ENCODE results near the gene CELSR1. TPM values are rescaled to one million over a fixed set of nuclear protein-coding genes. Genes with fewer than 3 reads are reported as not detected.

CELSR1 gene
- total RNA-seq, 1 donor from 2014 or later, result 7.6 TPM

- intact Hi-C loops (cut with DNase I), result no loop called here
- ATAC-seq (ENCODE audit: poor library complexity) (no peak), DNase-seq (no peak)
Measured at GRCh38 chr22:46382524-46382923, 154.9 kb downstream of the CELSR1 start.

- intact Hi-C loops (cut with DNase I), result no loop called here
- DNase-seq (no peak), ATAC-seq (ENCODE audit: poor library complexity) (no peak)
Measured at GRCh38 chr22:46381731-46382130, 155.7 kb downstream of the CELSR1 start.

- intact Hi-C loops (cut with DNase I), result no loop called here
- no peak for DNase-seq
- ATAC-seq (ENCODE audit: poor library complexity), result no peak
Measured at GRCh38 chr22:46381142-46381541, 156.3 kb downstream of the CELSR1 start.

- ATAC-seq (ENCODE audit: poor library complexity) (no peak), DNase-seq (no peak)
- intact Hi-C loops (cut with DNase I), result no loop called here
Measured at GRCh38 chr22:46380581-46380980, 156.8 kb downstream of the CELSR1 start.

- DNase-seq (no peak), ATAC-seq (ENCODE audit: poor library complexity) (no peak)
- intact Hi-C loops (cut with DNase I), result no loop called here
Measured at GRCh38 chr22:46380069-46380468, 157.4 kb downstream of the CELSR1 start.

- no peak for DNase-seq
- intact Hi-C loops (cut with DNase I), result no loop called here
- no peak for ATAC-seq (ENCODE audit: poor library complexity)
Measured at GRCh38 chr22:46379066-46379930, 158.1 kb downstream of the CELSR1 start.

GRCh38 chr22:46378426-46379065 is 158.9 kb downstream of the CELSR1 start:
- DNase-seq, result no peak
- intact Hi-C loops (cut with DNase I), result no loop called here
- ATAC-seq (ENCODE audit: poor library complexity), result no peak

GRCh38 chr22:46377525-46378425 is 159.6 kb downstream of the CELSR1 start:
- DNase-seq (no peak), ATAC-seq (ENCODE audit: poor library complexity) (peak; percentile 79)
- intact Hi-C loops (cut with DNase I), result no loop called here

- ATAC-seq (ENCODE audit: poor library complexity) (peak; percentile 28), DNase-seq (no peak)
- intact Hi-C loops (cut with DNase I), result no loop called here
Measured at GRCh38 chr22:46376908-46377524, 160.4 kb downstream of the CELSR1 start.

- ATAC-seq (ENCODE audit: poor library complexity) (no peak), DNase-seq (no peak)
- intact Hi-C loops (cut with DNase I), result no loop called here
Measured at GRCh38 chr22:46376111-46376510, 161.3 kb downstream of the CELSR1 start.

GRCh38 chr22:46374663-46375474 is 162.6 kb downstream of the CELSR1 start:
- ATAC-seq (ENCODE audit: poor library complexity) (no peak), DNase-seq (no peak)
- intact Hi-C loops (cut with DNase I), result loop anchor here (5.0 kb wide), 1 partner anchor 162 kb away; the partner anchor contains the start of gene CELSR1

GRCh38 chr22:46373921-46374662 is 163.3 kb downstream of the CELSR1 start:
- DNase-seq (no peak), ATAC-seq (ENCODE audit: poor library complexity) (no peak)
- intact Hi-C loops (cut with DNase I), result loop anchor here (5.0 kb wide), 1 partner anchor 163 kb away; the partner anchor contains the start of gene CELSR1

- DNase-seq (no peak), ATAC-seq (ENCODE audit: poor library complexity) (no peak)
- intact Hi-C loops (cut with DNase I), result loop anchor here (5.0 kb wide), 1 partner anchor 164 kb away; the partner anchor contains the start of gene CELSR1
Measured at GRCh38 chr22:46373159-46373558, 164.3 kb downstream of the CELSR1 start.

GRCh38 chr22:46372686-46373085 is 164.7 kb downstream of the CELSR1 start:
- intact Hi-C loops (cut with DNase I), result loop anchor here (5.0 kb wide), 1 partner anchor 165 kb away; the partner anchor contains the start of gene CELSR1

GRCh38 chr22:46371623-46372226 is 165.7 kb downstream of the CELSR1 start:
- DNase-seq (no peak), ATAC-seq (ENCODE audit: poor library complexity) (no peak)
- intact Hi-C loops (cut with DNase I), result loop anchor here (5.0 kb wide), 1 partner anchor 166 kb away; the partner anchor contains the start of gene CELSR1

More at GRCh38 chr22:46372686-46373085, 164.7 kb downstream of the CELSR1 start:
- DNase-seq, result no peak
- no peak for ATAC-seq (ENCODE audit: poor library complexity)

- intact Hi-C loops (cut with DNase I), result loop anchor here (5.0 kb wide), 1 partner anchor 167 kb away; the partner anchor contains the start of gene CELSR1
- ATAC-seq (ENCODE audit: poor library complexity) (no peak), DNase-seq (no peak)
Measured at GRCh38 chr22:46370584-46371291, 166.7 kb downstream of the CELSR1 start.
